ENCODE results near the gene GGTLC2.
A peak's percentile ranks its signal among the peaks of the same experiment; 100 is the strongest.
"Not testable (repeated sequence)": the region's sequence is repeated elsewhere in the genome, so short reads cannot be mapped to it uniquely, and the experiment has no call there.

Gene GGTLC2

DNA sequence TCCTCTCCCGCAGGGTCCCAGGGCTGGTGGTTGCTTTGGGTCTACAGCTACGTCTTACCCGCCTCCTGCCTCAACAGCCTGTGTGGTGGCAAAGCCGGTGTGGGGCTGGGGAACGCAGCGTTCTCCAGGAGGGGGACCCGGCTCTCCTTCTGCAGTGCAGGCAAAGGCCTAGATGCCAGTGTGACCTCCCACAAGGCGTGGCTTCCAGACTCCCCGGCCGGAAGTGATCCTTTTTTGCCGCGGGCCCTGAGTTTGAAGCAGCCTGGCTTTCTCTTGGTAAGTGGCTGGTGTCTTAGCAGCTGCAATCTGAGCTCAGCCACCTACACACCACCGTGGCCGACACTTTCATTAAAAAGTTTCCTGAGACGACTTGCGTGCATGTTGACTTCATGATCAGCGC is 6.1 kb upstream of the GGTLC2 start:
- not testable (repeated sequence) for DNase-seq (ENCODE audit: low read depth in 2 of 2)

DNA sequence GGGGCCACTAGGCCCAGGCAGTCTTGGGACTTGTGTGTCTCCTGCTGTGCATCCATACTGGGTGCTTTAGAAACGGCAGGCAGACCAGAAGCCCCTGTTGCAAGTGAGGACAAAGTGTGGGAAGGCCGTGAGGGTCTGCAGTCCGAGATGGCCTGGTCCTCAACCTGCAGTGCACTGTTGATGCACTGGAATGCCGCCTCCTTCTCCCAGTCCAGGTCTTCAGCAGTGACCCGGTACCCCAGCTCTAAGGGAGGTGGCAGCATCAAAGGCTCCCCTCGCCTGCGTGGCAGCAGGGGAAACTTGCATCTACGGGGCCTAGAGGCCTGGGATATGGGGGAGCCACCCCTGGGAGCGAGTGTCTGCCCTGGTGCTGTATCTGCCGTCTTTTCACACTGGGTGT is 2.2 kb upstream of the GGTLC2 start:
- DNase-seq (ENCODE audit: low read depth in 2 of 2) = not testable (repeated sequence)

DNA sequence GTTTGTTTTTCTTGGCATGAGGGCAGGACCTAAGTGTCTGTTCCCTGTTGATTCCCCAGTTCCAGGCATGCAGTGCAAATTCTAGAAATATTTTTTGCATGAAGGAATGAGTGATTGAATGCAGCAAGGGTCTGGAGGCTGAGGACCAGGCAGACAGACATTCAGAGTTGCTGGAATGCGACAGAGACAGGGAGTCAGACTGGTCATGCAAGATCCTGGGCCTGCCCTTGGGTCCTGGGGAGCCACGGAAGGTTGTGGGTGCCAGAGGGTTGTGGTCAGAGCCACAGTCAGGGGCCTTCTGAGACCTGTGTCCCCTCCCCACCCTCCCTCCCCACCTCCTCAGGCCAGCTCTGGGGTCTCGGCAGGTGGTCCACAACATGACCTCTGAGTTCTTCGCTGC is 1.6 kb downstream of the GGTLC2 start:
- DNase-seq (ENCODE audit: low read depth in 2 of 2) = not testable (repeated sequence)

DNA sequence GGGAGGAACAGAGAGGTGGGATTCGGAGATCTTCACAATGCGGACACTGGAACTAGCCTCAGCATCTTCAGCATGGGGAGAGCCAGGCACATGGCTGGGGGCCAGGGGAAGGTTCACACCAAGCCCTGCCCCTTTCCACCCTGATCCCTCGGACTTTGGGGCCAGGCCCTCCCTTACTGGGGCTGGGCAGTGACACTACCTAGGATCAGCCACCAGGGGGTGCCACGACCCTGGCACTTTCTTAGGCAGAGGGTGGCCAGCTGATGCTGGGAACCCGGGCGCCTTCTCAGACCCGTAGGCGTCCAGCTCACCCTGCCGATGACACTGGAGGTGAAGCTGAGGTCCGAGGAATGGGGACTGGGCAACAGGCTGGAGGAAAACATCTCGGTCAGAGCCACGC is 3.5 kb downstream of the GGTLC2 start:
- not testable (repeated sequence) for DNase-seq (ENCODE audit: low read depth in 2 of 2)

DNA sequence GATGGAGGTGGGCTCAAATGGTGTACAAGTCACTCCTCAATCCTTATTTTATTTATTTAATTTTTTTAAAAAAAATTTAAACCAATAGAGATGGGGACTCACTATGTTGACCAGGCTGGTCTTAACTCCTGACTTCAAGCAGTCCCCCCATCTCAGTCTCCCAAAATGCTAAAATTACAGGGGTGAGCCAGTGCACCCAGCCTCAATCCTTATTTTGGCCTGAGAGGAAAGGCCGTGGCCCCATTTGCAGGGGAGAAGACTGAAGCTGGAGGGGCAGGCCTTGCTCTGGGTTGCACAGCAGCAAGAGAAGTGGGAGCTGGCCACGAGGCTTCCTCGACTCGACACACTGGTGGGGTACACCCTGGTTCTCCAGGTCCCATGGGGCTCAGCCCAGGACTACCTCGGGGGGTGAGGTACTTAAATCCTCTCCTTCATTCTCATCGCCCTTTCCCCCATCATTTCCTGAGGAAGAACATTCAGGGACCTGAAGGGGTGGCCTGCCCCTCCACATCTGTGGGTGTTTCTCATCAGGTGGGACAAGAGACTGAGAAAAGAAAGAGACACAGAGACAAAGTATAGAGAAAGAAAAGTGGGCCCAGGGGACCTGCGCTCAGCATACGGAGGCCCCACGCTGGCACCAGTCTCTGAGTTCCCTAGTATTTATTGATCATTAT is 4.6 kb downstream of the GGTLC2 start:
- not testable (repeated sequence) for DNase-seq (ENCODE audit: low read depth in 2 of 2)

DNA sequence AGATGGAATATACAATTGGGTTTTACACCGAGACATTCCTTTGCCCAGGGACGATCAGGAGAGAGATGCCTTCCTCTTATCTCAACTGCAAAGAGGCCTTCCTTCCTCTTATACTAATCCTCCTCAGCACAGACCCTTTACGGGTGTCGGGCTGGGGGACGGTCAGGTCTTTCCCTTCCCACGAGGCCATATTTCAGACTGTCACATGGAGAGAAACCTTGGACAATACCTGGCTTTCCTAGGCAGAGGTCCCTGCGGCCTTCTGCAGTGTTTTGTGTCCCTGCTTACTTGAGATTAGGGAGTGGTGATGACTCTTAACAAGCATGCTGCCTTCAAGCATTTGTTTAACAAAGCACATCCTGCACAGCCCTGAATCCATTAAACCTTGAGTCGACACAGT is 5.3 kb downstream of the GGTLC2 start:
- not testable (repeated sequence) for DNase-seq (ENCODE audit: low read depth in 2 of 2)

DNA sequence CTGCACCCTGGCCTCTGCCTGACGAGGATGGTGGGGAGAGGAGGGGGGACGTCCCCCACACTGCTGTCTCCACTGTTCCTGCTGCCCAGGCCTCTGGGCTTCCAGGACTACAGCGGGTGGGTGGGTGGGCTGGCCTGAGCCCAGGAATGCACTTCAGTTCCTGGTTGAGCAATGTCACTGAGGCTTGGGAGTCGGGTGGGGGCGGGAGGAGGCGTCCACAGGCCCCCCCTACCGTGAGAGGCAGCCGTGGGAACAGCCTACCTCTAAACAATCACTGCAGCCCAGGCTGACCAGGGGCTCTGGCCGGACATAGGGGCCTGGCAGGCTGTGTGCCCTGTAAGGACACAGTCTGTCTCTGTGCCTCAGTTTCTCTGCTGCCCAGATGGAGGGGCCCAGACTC is 6.0 kb downstream of the GGTLC2 start:
- not testable (repeated sequence) for DNase-seq (ENCODE audit: low read depth in 2 of 2)

DNA sequence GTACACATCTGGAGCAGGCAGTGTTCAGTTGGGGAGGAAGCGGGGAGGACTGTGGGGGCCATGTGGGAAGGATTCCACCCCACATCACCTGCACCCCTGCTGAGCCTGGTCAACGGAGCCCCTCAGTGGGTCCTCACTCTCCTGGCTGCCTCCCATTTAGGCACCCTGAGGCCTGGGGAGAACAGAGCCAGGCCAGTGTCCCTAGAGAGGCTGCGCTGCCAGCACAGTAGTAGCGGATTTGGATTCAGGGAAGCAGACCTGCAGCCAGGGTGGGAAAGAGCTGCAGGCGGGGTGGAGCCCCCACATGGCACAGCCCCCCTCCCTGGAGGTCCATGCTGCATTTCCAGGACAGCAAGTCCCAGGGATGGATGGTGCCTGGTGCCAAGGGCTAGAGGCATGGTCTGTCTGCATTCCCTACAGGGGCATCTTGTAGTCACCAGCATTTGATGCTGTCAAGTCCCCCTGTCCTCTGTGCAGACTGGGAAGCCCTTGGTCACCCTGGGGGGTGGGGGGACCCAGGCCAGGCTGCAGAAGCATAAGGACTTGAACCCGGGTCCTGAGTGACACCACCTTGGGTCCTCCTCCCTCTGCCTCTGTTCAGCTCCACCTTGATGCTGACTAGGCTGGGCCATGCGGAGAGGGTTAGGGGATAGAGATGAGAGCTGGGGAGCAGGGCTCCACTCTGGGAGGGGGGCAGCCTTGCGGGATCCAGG is 6.5 kb downstream of the GGTLC2 start:
- not testable (repeated sequence) for DNase-seq (ENCODE audit: low read depth in 2 of 2)

DNA sequence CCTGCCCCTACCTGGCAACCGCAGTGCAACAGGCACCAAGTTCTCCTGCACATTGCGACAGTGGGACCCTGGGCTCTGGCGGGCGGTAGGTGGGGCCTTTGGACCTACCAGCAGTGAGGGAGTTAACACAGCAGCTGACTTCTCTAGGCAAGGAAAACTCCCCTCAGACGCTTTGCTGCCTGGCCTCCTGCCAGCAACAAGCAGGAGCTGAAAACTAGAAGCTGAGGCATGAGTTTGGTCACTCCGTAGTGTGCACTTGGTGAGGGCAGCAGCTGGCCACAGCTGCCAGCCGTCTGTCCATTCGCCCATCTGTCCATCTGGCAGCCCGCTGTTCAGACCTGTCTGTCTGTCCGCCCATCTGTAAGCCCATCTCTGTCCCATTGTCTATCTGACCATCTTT is 7.2 kb downstream of the GGTLC2 start:
- not testable (repeated sequence) for DNase-seq (ENCODE audit: low read depth in 2 of 2)

DNA sequence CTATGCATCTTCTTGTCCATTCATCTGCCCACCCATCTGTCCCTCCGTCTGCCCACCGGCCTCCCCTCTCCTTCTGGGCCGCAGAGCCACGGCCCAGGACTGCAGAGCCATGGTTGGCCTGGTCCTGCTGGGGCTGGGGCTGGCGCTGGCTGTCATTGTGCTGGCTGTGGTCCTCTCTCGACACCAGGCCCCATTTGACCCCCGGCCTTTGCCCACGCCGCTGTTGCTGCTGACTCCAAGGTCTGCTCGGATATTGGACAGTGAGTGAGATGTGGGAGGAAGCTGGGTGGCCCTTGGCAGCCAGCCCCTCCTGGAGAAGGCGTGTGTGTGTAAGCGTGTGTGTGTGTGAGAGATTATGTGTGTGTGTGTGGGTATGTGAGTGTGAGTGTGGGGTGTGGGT is 7.7 kb downstream of the GGTLC2 start:
- DNase-seq (ENCODE audit: low read depth in 2 of 2) = not testable (repeated sequence)

DNA sequence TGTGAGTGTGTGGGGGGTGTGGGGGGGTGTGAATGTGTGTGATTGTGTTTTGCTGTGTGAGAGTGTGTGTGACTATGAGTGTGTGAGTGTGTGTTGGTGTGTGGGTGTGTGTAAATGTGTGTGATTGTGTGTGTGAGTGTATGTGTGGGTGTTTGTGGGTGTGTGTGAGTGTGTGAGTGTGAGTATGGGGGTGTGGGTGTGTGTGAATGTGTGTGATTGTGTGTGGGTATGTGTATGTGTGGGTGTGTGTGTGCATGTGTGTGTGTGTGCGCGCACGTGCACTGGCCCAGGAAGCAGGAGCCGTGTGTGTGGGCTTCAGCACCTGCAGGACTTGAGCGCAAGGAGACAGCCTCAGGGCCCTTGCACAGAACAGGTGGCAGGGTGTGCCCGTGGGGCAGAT is 8.2 kb downstream of the GGTLC2 start:
- DNase-seq (ENCODE audit: low read depth in 2 of 2) = not testable (repeated sequence)

DNA sequence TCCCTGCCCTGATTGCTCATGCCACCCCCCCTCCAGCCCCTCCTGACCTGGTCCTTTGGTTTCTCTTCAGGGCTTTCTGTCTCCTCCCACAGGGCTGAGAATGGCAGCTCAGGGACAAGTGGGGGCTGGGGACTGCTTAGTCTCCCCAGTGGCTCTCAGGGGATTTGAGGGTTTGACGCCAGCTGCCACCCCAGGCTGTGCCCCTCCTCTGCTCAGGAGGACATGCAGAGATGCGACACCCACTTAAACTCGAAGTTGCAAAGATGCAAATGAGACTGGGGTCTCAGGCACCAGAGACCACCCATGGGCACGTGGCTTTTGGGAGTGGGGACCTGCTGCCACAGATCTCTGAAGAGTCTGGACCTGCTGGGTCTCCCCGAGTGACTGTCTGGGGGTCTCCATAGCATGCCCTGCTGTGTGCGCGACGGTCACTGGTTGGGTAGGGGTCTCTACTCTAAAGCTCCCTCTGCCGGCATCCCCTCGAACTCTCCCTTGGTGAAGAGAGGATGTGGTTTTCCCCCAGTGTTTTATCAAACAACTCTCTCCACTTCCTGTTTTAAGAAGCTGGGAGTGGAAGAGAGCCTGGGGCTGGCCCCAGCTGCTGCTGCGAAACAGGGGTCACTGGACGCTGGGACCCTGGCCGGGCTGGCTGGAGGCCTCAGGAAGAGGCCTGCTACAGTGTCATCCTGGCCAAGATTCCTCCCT is 9.4 kb downstream of the GGTLC2 start:
- not testable (repeated sequence) for DNase-seq (ENCODE audit: low read depth in 2 of 2)

DNA sequence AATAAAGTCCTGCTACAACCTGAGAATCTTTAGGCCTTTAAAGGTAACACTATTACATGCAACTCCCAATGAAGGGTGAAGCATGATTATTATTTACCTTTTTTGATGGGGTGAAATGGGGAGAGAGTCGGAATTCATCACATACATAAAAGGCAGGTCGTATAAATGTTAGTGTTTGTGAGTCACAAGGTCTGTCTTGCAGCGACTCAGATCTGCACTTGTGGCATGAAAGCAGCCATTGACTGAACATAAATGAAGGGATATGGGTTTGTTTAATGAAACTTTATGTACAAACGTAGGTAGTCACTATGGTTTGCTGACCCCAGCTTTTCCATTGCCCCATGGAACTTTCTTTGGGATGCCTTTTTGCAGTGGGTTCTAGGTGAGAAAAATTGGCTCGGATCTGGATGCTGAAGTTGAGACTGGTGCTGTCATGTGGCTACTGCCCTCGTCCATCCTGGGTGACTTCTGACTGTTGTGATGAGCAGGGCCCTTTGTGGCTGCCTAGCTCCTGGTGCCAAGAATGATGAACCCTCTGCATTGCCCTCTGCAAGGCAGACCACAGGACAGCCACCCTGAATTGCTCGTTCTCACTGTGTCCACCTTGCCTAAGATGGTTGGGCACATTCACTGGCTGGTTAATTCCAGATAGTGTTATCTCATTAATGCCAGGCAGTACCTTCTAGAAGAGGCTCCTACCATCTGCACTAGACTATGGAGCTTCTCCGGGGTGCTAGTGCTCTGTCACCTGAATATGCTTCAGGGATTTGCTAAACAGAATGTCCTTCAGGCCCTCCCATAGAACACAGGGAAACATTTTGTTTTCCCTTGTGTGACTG is 11.3 kb downstream of the GGTLC2 start:
- no peak for DNase-seq (ENCODE audit: low read depth in 2 of 2)

DNA sequence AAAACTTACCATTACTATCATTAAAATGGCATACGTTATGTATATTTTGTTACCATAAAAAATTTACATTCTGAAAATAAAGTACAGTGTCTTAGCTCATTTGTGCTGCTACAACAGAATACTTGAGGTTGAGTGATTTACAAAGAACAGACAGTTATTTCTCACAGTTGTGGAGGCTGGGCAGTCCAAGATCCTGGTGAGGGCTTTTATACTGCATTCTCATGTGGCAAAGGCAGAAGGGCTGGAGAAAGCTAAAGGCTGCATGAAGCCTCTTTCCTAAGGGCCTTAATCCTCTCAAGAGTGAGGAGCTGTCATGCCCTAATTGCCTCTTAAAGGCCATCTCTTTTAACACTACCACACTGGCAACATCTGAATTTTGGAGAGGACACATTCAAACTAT is 13.3 kb downstream of the GGTLC2 start:
- DNase-seq (ENCODE audit: low read depth in 2 of 2) = no peak

DNA sequence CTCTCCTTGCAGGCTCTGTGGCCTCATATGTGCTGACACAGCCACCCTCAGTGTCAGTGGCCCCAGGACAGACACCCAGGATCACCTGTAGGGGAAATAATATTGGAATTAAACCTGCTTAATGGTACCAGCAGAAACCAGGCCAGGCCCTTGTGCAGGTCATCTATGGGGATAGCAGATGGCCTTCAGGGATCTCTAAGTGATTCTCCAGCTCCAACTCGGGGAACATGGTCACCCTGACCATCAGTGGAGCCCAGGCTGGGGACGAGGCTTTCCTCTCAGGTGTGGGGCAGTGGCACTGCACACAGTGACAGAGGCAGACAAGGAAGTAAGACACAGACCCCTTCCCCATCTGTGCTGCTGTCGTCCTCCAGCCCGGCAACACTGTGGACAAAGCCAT is 16.9 kb downstream of the GGTLC2 start:
- no peak for DNase-seq (ENCODE audit: low read depth in 2 of 2)

DNA sequence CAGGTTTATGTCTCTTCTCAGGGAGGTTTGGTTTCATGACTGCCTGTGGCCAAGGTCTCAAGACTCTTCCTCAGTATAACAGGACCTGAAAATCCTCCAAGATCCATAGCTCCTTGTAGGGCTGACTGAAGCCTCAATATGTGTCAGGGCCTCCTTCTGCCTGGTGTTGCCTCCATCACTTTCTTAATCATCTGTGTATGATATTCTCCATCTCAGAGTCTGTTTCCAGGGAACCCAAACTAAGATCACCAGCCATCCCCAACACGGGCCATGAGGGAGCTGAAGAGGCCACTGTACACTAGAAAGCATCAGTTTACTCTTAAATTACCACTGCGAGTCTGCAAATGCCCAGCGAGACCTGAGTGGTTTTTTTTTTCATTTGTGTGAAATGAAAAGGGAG is 17.7 kb downstream of the GGTLC2 start:
- no peak for DNase-seq (ENCODE audit: low read depth in 2 of 2)

DNA sequence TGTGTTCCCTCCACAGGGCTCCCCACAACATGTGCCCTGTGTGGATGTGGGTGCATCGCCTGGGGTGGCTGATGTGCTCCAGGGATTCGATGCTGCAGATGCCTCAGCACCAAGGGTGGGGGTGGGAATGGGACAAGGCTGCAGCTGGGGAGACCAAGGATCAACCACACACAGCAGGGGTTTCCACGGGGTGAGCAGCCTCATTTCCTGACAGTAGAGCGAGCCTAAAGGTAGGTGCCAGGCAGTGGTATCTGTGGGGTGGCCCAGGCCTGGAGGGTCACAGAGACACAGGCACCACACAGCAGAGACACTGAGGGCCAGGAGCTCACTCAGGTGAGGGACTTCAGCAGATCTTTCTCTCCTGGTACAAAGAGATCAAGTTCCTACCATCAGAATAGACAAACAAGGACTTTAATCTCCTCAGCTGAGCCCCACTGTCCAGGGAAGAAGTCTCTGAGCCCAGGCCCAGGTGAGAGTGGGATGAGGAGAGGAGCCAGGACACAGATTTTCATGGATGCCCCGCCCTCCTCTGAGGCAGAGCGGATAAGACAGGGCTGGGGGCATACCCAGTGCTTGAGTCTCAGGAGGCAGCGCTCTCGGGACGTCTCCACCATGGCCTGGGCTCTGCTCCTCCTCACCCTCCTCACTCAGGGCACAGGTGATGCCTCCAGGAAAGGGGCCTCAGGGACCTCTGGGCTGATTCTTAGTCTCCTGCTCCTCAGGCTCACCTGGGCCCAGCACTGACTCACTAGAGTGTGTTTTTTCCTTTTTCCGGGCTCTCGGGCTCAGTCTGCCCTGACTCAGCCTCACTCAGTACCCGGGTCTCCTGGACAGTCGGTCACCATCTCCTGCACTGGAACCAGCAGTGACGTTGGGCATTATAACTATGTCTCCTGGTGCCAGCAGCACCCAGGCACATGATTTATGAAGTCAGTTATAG is 19.7 kb downstream of the GGTLC2 start:
- DNase-seq (ENCODE audit: low read depth in 2 of 2) = no peak

DNA sequence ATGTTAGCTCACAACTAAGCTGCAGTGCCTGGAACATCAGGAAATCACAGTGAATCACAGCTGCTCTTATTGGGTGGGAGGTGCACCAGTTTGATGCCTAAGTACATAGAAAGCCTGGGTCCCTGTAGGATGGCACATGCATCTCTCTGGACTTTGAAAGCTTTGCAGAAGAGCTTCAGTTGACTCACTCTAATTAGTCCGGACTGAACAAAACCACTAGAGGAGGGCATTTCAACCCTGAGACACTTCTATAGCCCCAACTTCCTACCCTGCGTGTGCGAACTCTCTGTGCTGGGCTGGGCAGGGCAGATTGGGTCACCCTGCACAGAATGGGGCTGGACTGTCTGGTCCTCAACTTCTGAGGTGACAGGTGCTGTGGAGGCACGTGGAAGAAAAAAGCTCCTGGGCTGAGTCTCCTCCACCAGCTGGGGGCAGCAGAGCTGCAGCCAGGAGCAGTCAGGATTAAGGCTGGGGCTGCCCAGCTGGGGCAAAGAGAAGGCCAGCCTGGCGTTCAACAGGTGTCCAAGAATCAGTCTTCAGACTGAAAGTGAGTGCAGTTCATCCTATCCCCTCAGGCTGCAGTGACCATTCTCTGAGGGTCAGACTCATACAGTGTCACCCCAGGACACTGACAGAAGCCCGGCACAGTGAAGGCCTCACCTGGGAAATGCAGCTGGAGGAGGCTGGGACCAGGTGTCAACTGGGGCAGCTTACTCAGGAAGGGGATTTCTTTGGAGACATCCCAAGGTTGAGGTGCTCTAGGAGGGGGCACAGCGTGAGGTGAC is 22.1 kb downstream of the GGTLC2 start:
- DNase-seq (ENCODE audit: low read depth in 2 of 2) = peak in 1 of 2 donors; percentile 9

DNA sequence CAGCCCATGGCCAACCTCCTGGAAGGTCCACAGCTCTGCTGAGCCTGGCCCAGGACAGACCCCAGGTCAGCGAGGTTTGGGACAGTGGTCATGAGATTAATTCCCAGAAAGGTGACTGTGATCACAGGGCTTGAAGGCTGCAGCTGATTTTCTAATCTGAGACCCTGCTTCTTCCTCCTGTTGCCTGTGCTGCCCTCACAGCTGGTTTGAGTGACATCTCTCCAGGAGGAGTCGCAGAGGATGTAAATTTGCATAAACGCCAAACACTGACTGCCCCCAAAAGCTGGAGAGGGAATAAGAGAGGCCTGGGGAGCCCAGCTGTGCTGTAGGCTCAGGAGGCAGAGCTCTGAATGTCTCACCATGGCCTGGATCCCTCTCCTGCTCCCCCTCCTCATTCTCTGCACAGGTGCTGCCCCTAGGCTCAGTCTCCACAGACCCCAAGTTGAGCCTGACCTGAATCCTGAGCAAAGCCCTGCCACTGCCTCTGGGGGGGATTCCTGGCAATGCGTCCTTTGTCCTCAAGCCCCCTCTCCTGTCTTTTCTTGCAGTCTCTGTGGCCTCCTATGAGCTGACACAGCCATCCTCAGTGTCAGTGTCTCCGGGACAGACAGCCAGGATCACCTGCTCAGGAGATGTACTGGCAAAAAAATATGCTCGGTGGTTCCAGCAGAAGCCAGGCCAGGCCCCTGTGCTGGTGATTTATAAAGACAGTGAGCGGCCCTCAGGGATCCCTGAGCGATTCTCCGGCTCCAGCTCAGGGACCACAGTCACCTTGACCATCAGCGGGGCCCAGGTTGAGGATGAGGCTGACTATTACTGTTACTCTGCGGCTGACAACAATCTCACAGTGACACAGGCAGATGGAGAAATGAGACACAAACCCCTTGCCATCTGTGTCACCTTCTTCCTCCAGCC is 23.8 kb downstream of the GGTLC2 start:
- no peak for DNase-seq (ENCODE audit: low read depth in 2 of 2)
